HUDEP-2 (cell line): Measurements from ENCODE around the gene DIP2C.
"Not testable (repeated sequence)": the region's sequence is repeated elsewhere in the genome, so short reads cannot be mapped to it uniquely, and the experiment has no call there.

ENCODE experiments used
- DNase-seq, 76 experiments: peaks; one replicate each; lab custom pipeline; 2025; ENCODE audit not compliant: unreplicated experiment in 76 of 76; lab: John Stamatoyannopoulos, UW

Gene DIP2C

DNA sequence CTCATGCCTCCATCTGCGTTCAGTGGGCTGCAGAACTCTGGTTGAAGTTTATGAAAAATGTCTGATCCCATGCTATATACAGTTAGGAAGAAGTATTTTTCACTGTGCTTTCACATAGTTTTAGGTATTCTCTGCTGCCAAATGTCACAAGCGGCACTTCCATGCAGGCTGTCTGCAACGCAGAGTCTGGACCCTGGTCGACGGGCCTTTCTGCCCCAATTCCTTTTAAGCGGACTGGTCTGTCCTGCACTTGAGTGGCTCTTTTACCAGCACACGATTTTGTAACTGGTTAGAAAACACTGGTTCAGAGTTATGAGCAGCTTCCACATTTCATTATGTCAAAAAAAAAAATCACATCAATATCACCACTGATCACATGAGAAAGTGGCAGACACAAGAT is 143.0 kb downstream of the DIP2C start:
- no peak for DNase-seq

DNA sequence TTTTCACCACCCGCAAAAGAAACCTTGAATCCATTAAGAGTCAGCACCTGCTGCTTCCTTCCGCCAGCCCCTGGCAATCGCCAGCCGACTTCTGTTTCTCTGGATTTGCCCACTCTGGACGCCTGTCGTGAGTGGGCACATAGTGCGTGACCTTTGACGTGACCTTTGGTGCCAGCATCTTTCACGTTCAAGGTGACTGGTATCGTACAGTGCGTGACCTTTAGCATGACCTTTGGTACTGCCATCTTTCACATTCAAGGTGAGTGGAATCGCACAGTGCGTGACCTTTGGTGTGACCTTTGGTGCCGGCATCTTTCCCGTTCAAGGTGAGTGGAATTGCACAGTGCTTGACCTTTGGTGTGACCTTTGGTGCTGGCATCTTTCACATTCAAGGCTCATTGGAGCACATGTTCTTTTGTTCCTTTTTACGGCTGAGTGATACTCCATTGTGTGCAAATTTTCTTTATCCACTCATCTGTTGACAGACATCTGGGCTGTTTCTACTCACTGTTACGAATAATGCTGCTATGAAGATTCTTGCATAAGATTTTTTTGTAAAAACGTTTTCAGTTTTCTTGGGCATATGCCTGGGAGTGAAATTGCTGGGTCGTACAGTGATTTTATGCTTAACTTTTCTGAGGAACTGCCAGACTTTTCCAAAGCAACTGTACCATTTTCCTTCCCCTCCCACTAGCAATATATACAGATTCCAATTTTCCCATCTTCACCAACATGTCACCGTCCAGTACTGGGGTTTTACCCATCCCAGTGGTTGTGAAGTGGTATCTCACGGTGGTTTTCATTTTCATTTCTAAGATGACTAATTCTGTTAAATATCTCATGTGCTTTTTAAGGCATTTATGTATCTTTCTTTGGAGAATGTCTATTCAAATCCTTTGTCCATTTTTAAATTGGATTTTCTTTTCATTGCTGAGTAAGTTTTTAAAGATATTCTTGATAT is 145.3 kb downstream of the DIP2C start:
- no peak for DNase-seq

DNA sequence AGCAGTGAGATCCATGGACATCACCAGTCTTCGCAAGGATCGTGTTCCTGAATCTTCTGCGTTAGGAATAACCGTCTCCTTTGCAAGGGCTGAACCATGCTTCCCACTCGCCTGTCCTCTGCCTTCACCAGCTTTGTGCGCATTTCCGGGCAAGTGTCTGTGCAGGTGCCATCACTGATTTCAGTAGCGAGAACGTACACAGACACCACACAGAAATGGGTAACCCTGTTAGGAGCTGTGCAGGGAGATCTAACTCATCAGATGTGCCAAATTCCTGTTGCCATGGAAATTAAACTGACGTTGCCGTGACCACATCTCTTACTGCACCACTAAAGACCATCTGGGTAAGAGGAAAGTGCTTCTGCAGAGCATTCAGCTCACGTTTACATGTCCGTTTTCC is 146.3 kb downstream of the DIP2C start:
- DNase-seq = no peak

DNA sequence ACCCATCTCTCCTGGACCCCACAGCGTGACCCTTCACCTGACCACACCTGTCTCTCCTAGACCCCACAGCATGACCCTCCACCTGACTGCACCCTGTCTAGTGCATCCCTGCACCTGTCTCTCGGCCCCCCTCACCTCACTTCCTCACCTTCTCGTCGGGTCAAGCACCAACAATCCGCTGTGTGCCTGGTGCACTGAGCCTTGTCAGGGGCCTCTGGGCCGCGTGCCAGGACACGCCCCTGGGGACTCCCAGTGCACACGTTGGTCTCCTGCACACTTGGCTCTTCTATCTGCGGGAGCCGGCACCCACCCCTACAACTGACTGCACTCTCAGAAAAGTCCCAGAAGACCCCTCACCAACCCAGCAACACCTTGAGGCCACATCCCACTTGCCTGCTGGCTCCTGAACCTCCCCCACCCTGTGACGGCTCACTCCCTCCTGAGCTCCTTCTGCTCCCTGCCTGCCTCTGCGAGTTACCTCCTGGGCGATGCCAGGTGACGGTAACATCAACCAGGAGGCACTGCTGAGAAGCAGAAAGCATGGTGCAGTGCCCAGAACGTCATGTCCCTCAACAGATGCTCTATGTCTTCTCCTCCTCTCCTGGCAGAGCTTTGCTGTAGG is 147.6 kb downstream of the DIP2C start:
- DNase-seq = no peak

DNA sequence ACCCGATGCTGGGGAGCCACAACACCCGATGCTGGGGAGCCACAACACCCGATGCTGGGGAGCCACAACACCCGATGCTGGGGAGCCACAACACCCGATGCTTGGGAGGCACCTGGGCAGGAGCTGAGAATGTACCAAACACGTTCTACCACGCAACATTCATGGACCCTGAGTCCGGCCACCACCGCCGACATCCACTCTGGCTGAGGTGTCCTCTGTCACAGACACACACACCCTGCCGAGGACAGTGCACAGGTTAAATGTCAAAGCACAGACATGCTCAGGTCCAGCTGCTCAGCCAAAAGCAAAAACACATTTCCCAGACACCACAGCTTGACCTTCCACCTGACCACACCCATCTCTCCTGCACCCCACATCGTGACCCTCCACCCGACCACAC is 148.4 kb downstream of the DIP2C start:
- no peak for DNase-seq

DNA sequence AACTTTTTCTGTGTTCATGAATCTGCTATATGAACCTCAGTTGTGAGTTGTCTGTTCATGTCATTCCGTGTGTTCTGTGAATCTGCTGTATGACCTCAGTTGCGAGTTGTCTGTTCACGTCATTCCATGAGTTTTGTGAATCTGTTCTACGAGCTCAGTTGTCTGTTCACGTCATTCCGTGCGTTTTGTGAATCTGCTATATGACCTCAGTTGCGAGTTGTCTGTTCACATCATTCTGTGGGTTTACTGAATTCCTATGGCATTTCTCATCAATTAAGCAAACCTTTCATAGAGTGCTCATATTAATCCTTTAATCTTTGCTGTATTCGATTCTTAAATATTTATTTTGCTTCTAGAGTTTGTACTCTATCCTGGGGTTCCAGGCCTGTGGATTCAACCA is 150.6 kb downstream of the DIP2C start:
- DNase-seq = no peak

DNA sequence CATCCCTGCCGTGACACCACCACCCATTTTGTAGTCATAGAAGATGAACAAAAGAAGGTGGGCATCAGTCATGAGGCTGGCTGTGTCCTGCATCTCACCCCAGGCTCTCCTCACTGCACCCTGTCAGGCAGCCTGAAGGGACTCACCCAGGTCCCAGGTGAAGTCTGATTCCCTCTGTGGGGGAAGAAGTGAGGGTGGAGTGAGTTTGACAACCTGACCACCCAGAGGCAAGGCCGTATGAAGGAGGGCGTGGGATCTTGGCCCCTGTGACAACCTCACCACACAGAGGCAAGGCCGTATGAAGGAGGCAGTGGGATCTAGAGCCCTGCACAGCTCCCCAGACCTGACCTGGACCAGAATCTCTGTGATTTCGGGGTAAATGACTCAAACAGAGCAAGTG is 152.5 kb downstream of the DIP2C start:
- no peak for DNase-seq

DNA sequence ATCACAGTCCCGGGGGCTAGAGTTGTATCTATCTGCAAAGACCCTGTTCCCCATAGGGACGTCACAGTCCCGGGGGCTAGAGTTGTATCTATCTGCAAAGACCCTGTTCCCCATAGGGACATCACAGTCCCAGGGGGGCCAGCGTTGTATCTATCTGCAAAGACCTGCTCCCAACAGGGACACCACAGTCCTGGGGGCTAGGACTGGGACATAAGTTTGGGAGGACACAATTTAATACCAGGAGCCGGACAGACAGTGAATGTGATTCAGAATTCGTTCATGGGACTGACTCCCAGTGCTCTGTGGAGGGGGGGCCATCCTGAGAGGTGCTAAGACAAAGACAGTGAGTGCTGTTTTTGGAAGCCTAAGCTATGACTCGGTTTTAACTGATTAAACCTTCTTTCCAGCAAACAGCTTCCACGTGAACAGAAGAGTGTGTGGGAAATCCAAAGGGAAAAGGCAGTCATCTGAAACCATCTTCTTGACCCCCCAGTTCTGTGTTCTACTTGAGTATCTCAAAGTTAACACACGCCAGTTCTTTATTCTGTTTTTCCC is 153.0 kb downstream of the DIP2C start:
- DNase-seq = no peak

DNA sequence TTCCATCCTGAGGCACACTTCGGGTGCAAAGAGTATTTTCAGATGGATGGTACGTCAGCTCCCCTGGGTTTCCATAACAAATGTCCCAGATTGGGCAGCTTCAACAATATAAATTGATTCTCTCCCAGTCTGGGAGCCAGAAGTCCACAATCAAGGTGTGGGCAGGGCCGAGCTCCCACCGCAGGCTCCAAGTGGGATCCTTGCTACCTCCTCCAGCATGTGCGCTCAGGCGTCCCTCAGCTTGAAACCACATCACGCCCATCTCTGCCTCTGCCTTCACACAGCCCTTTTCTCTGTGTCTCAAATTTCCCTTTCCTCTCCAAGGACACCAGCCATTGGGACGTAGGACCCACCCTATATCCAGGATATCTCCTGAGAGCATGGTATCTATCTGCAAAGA is 153.5 kb downstream of the DIP2C start:
- no peak for DNase-seq

DNA sequence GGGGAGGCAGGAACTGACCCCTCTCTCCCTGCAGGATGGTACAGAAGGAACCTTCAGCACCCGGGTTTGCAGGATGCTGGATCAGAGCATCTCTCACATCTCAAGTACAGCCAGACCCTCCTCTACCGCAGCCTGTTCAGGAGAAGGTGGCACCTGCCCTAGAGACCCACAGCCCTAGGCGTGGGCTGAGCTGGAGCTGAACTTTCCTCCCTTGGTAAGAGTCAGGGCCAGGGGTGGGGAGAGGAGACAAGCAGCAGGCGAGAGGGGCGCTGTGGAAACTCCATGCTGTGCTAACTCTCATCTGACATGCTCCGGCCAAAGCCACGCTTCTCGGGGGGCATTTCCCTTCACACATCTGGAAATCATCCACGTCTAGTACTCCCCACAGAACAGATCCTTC is 154.4 kb downstream of the DIP2C start:
- no peak for DNase-seq

DNA sequence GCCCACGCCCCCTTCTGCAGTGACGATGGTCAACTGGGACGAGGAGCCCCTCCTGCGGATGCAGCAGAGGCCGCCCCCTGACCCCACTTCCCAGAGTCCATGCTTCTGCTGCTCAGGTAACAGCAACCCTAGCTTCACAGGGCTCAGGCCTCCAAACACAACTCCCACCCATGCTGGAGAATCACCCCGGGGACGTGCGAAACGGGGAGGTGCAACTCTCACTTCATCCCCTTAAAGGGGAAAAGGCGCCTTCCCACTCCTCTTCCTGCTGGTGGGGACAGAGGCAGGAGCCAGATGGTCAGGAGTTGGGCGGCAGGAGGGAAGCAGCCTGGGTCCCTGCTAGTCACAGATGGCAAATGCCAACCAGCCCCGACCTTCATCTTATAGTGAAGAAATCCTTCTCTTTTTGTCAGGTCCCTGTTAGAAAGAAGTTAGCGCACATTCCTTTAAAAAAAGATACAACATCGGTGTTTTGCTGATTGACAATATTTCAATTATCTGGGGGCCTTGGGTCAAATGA is 155.4 kb downstream of the DIP2C start:
- DNase-seq = no peak

DNA sequence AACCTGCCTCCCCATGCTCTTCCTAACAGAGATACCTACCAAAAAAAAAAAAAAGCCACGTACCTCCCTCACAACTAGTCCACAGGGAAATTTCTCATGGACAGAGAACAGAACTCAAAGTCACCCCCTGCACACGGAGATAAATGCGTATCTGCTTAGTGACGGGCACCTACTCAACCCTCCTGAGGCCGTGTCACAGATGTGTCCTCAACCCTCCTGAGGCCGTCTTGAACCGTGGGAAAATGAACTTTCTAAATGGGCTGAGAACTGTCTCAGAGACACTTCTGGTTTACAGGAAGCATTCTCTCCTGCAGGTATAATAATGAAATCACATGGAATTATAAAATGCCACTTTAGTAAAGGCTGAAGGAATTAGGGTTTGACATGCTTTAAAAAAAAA is 155.9 kb downstream of the DIP2C start:
- no peak for DNase-seq

DNA sequence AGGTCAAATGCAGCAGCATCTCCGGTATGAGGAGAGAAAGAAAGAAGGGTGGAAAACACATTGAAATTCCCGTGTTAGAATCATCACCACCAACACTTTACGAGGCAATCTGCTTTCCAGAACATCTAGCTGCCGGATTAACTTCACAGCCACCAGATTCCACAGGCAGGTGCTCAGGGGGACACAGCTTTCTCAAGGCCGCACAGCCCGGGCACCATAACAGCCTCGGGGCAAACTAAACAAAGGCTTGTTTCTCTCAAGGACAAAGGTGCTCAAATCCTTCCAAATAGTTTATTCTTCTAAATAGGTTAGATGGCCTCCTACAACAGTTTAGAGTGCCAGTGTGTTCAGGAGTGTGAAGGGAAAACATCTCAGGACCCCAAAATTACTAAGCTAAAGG is 156.3 kb downstream of the DIP2C start:
- DNase-seq = no peak

DNA sequence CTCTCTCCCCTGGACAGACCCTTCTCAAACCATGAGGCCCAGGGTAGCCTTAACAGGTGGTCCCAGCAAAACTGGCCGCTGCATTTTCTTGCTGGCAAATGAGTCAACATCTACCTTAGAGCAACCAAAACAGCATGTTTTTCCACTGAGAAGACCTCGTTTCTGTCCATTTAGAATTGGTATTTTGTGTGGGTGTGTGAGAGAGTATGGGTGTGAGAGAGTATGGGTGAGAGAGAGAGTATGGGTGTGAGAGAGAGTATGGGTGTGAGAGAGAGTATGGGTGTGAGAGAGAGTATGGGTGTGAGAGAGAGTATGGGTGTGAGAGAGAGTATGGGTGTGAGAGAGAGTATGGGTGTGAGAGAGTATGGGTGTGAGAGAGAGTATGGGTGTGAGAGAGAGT is 157.1 kb downstream of the DIP2C start:
- not testable (repeated sequence) for DNase-seq

DNA sequence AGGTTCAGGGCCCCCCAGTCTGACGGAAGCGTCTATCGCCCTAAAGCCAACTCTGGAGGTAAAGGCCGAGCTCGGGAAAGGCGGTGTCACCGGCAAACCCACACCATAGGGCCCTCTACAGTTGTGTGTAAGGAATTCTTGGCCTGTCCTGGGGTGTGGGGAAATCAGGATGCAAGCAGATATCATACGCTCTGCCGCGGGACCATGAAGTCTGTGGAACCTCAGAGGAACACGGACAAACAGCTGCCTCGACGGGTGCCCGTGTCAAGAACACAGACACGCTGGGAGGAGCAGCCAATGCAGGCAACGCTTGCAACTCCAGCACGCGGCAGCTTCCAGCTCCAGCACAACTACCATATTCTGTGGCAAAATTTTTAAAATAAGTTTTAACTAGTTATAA is 157.9 kb downstream of the DIP2C start:
- DNase-seq = no peak

DNA sequence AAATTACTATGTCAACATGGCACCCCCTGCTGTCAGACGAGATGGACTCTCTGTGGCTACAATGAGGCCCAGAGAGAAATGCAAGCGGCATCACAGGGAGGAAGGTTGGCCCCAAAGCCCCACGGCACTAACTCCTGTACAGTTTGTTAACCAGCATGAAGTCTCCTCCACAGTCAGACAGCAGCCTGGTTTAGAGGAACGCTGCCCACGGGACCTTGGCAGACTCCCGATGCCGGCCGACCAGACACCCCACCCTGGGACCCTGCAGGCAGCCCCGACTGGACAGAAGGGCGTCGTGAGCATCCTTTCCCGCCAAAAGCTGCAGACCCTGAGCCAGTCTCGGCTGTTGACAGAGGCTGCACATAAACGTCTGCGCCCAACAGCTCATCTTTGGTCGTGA is 158.8 kb downstream of the DIP2C start:
- DNase-seq = no peak

DNA sequence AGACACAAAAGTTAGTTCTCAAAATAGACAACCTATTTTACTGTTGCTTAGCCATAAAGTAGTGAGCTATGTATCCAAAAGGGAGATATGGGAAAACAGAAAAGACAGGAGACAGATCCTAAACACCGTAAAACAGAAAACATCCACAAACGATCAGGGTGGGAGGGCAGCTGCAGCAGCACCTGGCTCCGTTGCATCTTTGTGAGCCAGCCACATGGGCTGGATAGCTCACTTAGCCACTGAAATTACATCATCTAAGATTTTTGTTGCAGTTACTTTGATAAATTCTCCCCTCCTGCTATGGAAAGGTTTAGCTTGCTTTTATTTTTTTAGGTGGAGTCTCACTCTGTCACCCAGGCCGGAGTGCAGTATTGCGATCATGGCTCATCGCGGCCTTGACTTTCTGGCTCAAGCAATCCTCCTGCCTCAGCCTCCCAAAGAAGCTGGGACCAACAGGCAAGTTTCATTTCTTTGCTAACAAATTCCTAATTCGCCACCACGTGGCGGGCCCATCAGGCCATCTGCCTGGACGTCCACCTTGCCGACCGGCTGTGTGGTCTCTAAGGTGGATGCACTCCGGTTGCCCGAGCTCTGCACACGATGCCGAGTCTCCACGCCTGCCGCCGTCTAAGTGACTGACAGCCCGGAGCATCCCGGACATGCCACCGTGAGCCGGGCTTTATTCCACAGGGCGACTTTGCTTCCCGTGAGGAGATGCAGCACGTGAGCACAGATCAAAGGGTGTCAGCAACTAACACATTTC is 159.8 kb downstream of the DIP2C start:
- no peak for DNase-seq

DNA sequence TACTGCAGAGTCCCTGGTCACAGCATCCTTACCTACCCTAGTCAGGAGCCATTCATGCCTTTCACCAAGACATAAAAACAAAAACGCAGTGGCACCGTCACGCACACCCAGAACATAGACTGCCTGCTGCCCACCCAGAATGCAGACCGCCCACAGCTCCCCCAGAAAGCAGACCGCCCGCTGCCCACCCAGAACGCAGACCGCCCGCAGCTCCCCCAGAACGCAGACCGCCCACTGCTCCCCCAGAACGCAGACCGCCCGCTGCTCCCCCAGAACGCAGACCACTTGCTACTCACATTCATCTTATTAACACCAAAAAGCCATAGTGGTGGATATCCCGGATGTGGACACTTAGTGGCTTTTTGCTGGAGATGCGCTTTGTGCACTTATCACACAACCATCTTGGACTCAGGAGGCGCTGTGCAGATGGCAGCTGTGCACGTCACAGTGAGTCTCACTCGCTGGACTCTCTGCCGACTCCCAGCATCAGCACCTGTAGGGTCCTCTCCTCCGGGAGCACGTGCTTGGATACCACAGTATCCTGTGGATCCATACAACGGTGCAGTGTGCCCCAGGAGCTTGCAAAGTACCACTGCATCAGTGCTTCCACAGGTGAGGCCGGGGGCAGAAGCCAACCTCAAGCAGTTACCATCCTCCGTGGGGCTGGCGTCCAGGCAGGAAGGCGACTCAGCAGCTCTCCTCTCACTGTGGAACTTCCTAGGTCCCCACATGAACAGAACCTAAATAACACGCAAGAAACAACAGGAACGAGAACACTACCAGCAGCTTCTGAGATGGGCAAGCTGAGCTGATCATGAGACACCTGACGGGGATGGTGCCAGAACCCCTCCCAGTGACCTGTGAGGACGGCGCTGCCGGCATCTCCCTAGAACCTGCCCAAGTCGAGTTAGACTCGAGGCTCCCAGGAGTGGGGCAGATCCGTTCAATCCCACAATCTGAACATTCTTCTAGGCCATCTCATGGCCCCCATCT is 161.0 kb downstream of the DIP2C start:
- no peak for DNase-seq

DNA sequence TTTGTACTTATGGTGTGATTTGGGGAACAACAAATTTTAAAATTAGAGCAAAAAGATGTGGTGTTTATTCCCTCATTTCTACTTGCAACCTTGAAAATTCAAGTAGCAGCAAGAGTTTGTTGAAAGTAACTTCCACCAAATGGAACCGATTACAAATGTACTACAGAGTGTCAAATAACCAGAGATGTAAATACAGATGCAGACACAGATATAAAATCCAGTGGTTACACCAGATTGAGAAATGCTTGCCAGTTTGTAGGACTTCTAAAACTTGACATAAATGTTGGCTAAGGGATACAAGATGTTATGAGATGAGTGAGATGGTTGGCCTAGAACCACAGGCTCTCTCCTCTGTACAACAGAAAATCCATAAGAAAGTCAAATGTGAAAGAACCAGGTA is 162.1 kb downstream of the DIP2C start:
- DNase-seq = no peak
